Ishikawa (cell line): ENCODE data around the gene MKLN1.

Source experiments
- CEBPB ChIP-seq: IDR thresholded peaks from 2 replicates; pipeline ENCODE4 v1.6.1; 2012
- CREB1 ChIP-seq: IDR thresholded peaks from 2 replicates; pipeline ENCODE4 v1.6.1; 2012; ENCODE audit warnings: low read depth
- EGR1 ChIP-seq: IDR thresholded peaks from 2 replicates; pipeline ENCODE4 v1.6.1; 2012
- EP300 ChIP-seq: IDR thresholded peaks from 2 replicates; pipeline ENCODE4 v1.6.1; 2012; ENCODE audit warnings: borderline replicate concordance
- FOXM1 ChIP-seq: IDR thresholded peaks from 2 replicates; pipeline ENCODE4 v1.6.1; 2012; ENCODE audit warnings: low read depth, borderline replicate concordance
- MAX ChIP-seq: IDR thresholded peaks from 2 replicates; pipeline ENCODE4 v1.6.1; 2012
- NFIC ChIP-seq: IDR thresholded peaks from 2 replicates; pipeline ENCODE4 v1.6.1; 2012
- RAD21 ChIP-seq: IDR thresholded peaks from 2 replicates; pipeline ENCODE4 v1.6.1; 2012; ENCODE audit warnings: low read depth
- REST ChIP-seq: IDR thresholded peaks from 2 replicates; pipeline ENCODE4 v1.6.1; 2012; ENCODE audit warnings: low read depth, mild to moderate bottlenecking
- TAF1 ChIP-seq: IDR thresholded peaks from 2 replicates; pipeline ENCODE4 v1.6.1; 2012; ENCODE audit warnings: low read depth, mild to moderate bottlenecking
- TCF12 ChIP-seq: IDR thresholded peaks from 2 replicates; pipeline ENCODE4 v1.6.1; 2012; ENCODE audit warnings: low read depth
- TEAD4 ChIP-seq: IDR thresholded peaks from 2 replicates; pipeline ENCODE4 v1.6.1; 2012
- USF1 ChIP-seq: IDR thresholded peaks from 2 replicates; pipeline ENCODE4 v1.6.1; 2012
- YY1 ChIP-seq: IDR thresholded peaks from 2 replicates; pipeline ENCODE4 v1.6.1; 2012; ENCODE audit warnings: low read depth
- ZBTB7A ChIP-seq: IDR thresholded peaks from 2 replicates; pipeline ENCODE4 v1.6.1; 2012; ENCODE audit warnings: low read depth

Gene MKLN1

GRCh38 chr7:131346885-131347592 is 19.4 kb downstream of the MKLN1 start:
- TF ChIP-seq ZBTB7A (no peak), CEBPB (no peak), EP300 (no peak), NFIC (no peak)

- no peak for TF ChIP-seq TEAD4
- TF ChIP-seq MAX, result no peak
- no peak for TF ChIP-seq CEBPB
- no peak for TF ChIP-seq RAD21
- TF ChIP-seq FOXM1, result no peak
- TF ChIP-seq CREB1, result no peak
- TF ChIP-seq YY1, result no peak
- TF ChIP-seq USF1, result no peak
- TF ChIP-seq EP300, result no peak
- TF ChIP-seq TCF12, result no peak
- TF ChIP-seq NFIC, result no peak
- no peak for TF ChIP-seq EGR1
- TF ChIP-seq ZBTB7A, result no peak
Measured at GRCh38 chr7:131352032-131352431, 24.4 kb downstream of the MKLN1 start.

GRCh38 chr7:131354390-131354789 is 26.7 kb downstream of the MKLN1 start:
- TF ChIP-seq TCF12 (no peak), TAF1 (no peak), EP300 (no peak), NFIC (no peak), USF1 (no peak), REST (no peak), CEBPB (no peak), FOXM1 (no peak), EGR1 (no peak), ZBTB7A (no peak), CREB1 (no peak), YY1 (no peak), MAX (no peak), RAD21 (no peak), TEAD4 (no peak)

- no peak for TF ChIP-seq TAF1
- TF ChIP-seq RAD21, result no peak
- TF ChIP-seq NFIC, result peak; percentile 33; the same call in 1 of the 2 replicates
- TF ChIP-seq TEAD4, result no peak
- TF ChIP-seq TCF12, result no peak
Measured at GRCh38 chr7:131355917-131356777, 28.5 kb downstream of the MKLN1 start.

GRCh38 chr7:131357282-131357880 is 29.7 kb downstream of the MKLN1 start:
- TF ChIP-seq RAD21 (no peak), FOXM1 (no peak), EP300 (no peak), YY1 (no peak), REST (no peak), EGR1 (no peak), TCF12 (no peak)
